Heart left ventricle (tissue), 16 donors: ENCODE data around the gene KIFAP3. TPM values are rescaled to one million over a fixed set of nuclear protein-coding genes. Genes with fewer than 3 reads are reported as not detected.
A peak's percentile ranks its signal among the peaks of the same experiment; 100 is the strongest.

ENCODE experiments used
- ATAC-seq, 4 donors: fragments of 200-7000 bp; cut with Tn5 transposase; one replicate each; pipeline ENCODE4 v1.9.1; 2020 to 2022; ENCODE audit warnings: moderate library complexity in 4 of 4, mild to moderate bottlenecking in 3 of 4, moderate number of reproducible peaks in 1 of 4
- DNase-seq, 5 donors: peaks; one replicate each; pipeline ENCODE4 v3.0.0-alpha.2; 2020
- H3K27ac ChIP-seq, 12 donors: fragments of 200-600 bp; sonication (generic) in 4 of 12; one replicate each; pipeline versions ENCODE4 v1.5.0 to v1.8.0; 2016 to 2022; ENCODE audit warnings: mild to moderate bottlenecking in 2 of 12
- H3K27me3 ChIP-seq, 9 donors: fragments of 200-600 bp; sonication (generic) in 2 of 9; one replicate each; pipeline versions ENCODE4 v1.5.1 to v1.8.0; 2016 to 2022; ENCODE audit warnings: mild to moderate bottlenecking in 3 of 9
- H3K36me3 ChIP-seq, 9 donors: fragments of 200-600 bp; sonication (generic) in 2 of 9; one replicate each; pipeline versions ENCODE4 v1.5.0 to v1.8.0; 2018 to 2022; ENCODE audit warnings: mild to moderate bottlenecking in 2 of 9
- H3K4me1 ChIP-seq, 12 donors: fragments of 200-600 bp; sonication (generic) in 4 of 12; one replicate each; pipeline versions ENCODE4 v1.5.0 to v1.8.0; 2016 to 2022; ENCODE audit warnings: mild to moderate bottlenecking in 3 of 12
- H3K4me3 ChIP-seq, 12 donors: fragments of 200-600 bp; sonication (generic) in 4 of 12; one replicate each; pipeline versions ENCODE4 v1.5.0 to v1.8.0; 2017 to 2022; ENCODE audit warnings: mild to moderate bottlenecking in 9 of 12, moderate library complexity in 4 of 12
- H3K9me3 ChIP-seq, 12 donors: fragments of 200-600 bp; sonication (generic) in 4 of 12; one replicate each; pipeline versions ENCODE4 v1.5.0 to v1.8.0; 2016 to 2022; ENCODE audit warnings: mild to moderate bottlenecking in 1 of 12
- POLR2A ChIP-seq, 2 donors: fragments of 450-650 bp; IDR thresholded peaks; one replicate each; pipeline ENCODE4 v1.6.1; 2017; ENCODE audit warnings: antibody characterized with exemption in 2 of 2, mild to moderate bottlenecking in 2 of 2, moderate library complexity in 2 of 2
- WGBS, 4 donors: extraction: QIAGEN DNeasy Blood & Tissue Kit in 2 of 4; methylation state at CpG; one replicate each; pipeline versions ENCODE4 v1.1.5 to v1.1.7; 2013 to 2018; 5-methylcytosine and 5-hydroxymethylcytosine counted together
- intact Hi-C, 10 donors: fragments of 100-400 bp; cut with DNase I; formaldehyde crosslinking; loops; one replicate each; pipeline versions ENCODE4 v1.11.1 to v1.14.2; 2022
- polyA plus RNA-seq, 2 donors: library from polyadenylated mRNA; stranded (reverse); fragments of 200-250 nt; gene quantifications; one replicate each; pipeline ENCODE4 v1.2.3, GENCODE V29; 2013
- total RNA-seq, 9 donors: library from RNA; depleted of rRNA in 2 of 9; stranded (reverse); fragments of >200 nt in 2 of 9; fragmentation: NEBNext Ultra II Directional in 3 of 9; extraction: Animal tissue kit (Norgen Biotek cat#: 25700) in 3 of 9; gene quantifications; one replicate each; pipeline versions ENCODE4 v1.1.0 to v1.2.4, GENCODE V29; 2016 to 2023
- TF ChIP-seq, protein P1 (sequence below), 12 donors: fragments of 200-600 bp; sonication (generic) in 4 of 12; IDR thresholded peaks; one replicate each; pipeline versions ENCODE4 v1.5.0 to v1.8.0; 2018 to 2022; ENCODE audit warnings: antibody characterized with exemption in 12 of 12, mild to moderate bottlenecking in 5 of 12
- donor health status: ischemic (EF 13 %, LVEDD 7.1; RV severe dilation, severe dysfunction).
- donor health status: healthy with polysubstance abuse.
- donor health status: DM: no; HTN: yes; CAD: no.
- donor health status: DM: no; HTN: no; CAD: no.
- donor health status: ischemic (EF 25% LVEDD 6.9; RV normal size, moderate dysfunction).
- donor health status: ischemic (EF 25% LVEDD 5.7; RV mildly dilated, moderate dysfunction).
- donor health status: healthy.
- donor health status: DM: yes; HTN: yes; CAD: no.
- donor health status: ischemic (EF 35%, LVEDD 5.7; RV mildly dilated, moderate dysfunction).
- donor health status: nonischemic (EF 11% LVEDD 7.7; RV severe dilation, severe dysfunction).
- donor health status: DM: yes; HTN: yes; CAD: no.
- donor health status: PGD.
- donor health status: ischemic (EF 29% LVEDD 5.4; RV normal size, mild dysfunction).
- donor health status: nonischemic (EF 23%, LVEDD 6.1; RV moderate dilation, normal function).

The KIFAP3 gene
- total and polyA plus RNA-seq, 11 donors = 14.0 to 75.0 (median 53.5) TPM

DNA sequence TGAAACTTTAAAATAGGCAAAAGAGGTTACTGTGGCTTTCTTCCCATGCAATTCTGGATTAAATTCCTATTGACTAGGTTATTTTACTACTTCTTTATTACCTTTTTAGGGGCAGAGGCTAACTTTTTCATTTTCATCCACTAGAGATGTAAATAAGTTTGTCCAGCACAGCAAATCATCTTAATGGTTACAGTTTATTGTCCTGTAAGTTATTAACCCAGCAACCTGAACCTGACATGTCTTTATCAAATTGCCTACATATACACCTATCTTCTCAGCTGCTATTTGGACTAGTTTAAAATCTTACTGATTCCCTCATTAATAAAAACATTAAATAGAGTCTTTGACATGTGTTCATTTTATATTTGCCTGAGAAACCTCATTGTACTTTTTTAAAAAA, 173.9 kb downstream of the KIFAP3 start:
- intact Hi-C loops = no loop called here
- H3K27ac ChIP-seq = no peak overlapping the region
- TF ChIP-seq, protein P1, sequence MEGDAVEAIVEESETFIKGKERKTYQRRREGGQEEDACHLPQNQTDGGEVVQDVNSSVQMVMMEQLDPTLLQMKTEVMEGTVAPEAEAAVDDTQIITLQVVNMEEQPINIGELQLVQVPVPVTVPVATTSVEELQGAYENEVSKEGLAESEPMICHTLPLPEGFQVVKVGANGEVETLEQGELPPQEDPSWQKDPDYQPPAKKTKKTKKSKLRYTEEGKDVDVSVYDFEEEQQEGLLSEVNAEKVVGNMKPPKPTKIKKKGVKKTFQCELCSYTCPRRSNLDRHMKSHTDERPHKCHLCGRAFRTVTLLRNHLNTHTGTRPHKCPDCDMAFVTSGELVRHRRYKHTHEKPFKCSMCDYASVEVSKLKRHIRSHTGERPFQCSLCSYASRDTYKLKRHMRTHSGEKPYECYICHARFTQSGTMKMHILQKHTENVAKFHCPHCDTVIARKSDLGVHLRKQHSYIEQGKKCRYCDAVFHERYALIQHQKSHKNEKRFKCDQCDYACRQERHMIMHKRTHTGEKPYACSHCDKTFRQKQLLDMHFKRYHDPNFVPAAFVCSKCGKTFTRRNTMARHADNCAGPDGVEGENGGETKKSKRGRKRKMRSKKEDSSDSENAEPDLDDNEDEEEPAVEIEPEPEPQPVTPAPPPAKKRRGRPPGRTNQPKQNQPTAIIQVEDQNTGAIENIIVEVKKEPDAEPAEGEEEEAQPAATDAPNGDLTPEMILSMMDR (IDR thresholded peaks at IDR 0.05) = no peak
- TF ChIP-seq POLR2A (IDR thresholded peaks at IDR 0.05) = no peak
- no peaks in the 10 kb centered on the region for H3K4me1 ChIP-seq
- H3K4me3 ChIP-seq = no peak overlapping the region
- peaks cover 0 to 25% (median 0%) of the 10 kb centered on the region in 9 donors for H3K27me3 ChIP-seq
- no peak for ATAC-seq
- no peaks in the 10 kb centered on the region for H3K36me3 ChIP-seq
- no peak for DNase-seq
- no peaks in the 10 kb centered on the region for H3K9me3 ChIP-seq

DNA sequence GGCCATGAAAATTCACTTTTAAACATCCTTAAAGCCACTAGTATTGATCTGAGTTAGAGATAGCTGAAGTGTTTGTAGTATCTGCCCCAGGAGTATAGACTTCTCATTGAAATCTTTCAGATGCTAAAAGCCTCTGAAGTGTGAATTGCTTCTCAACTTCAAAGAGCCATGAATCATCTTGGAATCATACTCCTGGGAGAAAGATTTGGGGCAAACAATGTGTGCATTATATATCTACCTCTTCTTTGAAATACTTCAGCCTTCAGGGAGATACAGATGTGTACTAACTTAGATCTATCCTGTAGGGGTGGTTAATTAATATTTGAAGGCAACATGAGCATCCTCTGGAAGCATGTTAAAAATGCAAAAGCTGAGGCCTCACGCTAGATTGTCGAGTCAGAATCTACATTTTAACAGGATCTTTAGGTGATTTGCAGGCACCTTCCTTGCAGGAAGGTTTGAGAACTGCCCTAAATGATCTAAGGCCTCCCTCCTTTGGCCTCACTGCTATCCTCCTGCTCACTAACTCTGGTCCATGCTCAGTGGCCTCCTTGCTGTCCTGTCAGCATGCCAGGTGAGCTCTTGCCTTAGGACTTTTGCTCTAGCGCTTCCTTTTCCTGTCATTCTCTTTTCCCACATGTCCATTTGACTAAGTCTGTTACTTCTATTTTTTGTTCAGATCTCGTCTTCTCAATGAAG, 174.8 kb downstream of the KIFAP3 start:
- 55 to 68% (median 59%) methylated on average over 4 of the region's 4 CpGs for WGBS, 4 donors
- H3K4me3 ChIP-seq = no peak overlapping the region
- intact Hi-C loops = loop anchor here in 2 of 10 donors (10.0 kb wide), 1 partner anchor 175 kb away; the partner anchor contains the start of gene KIFAP3 (in 2 of the 2)
- TF ChIP-seq POLR2A (IDR thresholded peaks at IDR 0.05) = no peak
- TF ChIP-seq, protein P1 (IDR thresholded peaks at IDR 0.05) = no peak
- peaks cover 0 to 3% (median 0%) of the 10 kb centered on the region in 12 donors for H3K4me1 ChIP-seq
- H3K27me3 ChIP-seq = peaks cover 0 to 25% (median 0%) of the 10 kb centered on the region in 9 donors
- no peaks in the 10 kb centered on the region for H3K36me3 ChIP-seq
- no peaks in the 10 kb centered on the region for H3K9me3 ChIP-seq
- no peak overlapping the region for H3K27ac ChIP-seq
- no peak for DNase-seq
- ATAC-seq = no peak

- Histone ChIP-seq H3K27ac (no peak overlapping the region), H3K9me3 (no peaks in the 10 kb centered on the region), H3K36me3 (no peaks in the 10 kb centered on the region), H3K4me1 (peaks cover 0 to 24% (median 16%) of the 10 kb centered on the region in 12 donors), H3K27me3 (peaks cover 0 to 14% (median 0%) of the 10 kb centered on the region in 9 donors), H3K4me3 (no peak overlapping the region)
- DNase-seq (no peak), ATAC-seq (no peak)
- intact Hi-C loops = loop anchor here in 2 of 10 donors (10.0 kb wide), 1 partner anchor 179 kb away; the partner anchor contains the start of gene KIFAP3 (in 2 of the 2)
- no peak for TF ChIP-seq POLR2A (IDR thresholded peaks at IDR 0.05)
- TF ChIP-seq, protein P1 (IDR thresholded peaks at IDR 0.05) = no peak
- WGBS, 4 donors = 84 to 87% (median 86%) methylated on average over 4 of the region's 4 CpGs
Observed at GRCh38 chr1:169896013-169896412, 178.5 kb downstream of the KIFAP3 start.

DNA sequence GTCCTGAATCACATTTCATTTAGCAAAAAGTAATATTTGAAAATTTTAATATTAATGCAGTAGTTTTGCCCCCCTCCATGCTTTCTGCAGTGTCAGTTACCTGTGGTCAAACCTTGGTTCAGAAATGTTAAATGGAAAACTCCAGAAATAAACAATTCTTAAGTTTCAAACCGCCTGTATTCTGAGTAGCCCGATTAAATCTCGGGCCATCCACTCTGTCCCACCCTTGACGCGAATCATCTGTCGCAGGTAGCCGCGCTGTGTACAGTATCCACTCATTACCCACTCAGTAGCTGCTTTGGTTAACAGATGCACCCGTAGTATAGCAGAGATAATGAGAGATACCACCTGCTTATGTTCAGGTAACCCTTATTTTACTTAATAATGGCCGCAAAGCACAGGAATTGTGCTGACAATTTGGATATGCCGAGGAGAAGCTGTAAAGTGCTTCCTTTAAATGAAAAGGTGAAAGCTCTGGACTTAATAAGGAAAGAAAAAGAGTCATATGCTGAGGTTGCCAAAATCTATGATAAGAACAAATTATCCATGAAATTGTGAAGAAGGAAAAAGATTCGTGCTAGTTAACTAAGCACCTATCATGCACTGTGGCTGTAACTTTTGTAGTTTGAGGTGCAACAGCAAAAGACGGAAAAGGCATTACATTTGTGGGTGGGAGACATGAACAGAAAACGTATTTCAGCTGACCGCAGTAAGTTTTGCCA, 179.9 kb downstream of the KIFAP3 start:
- DNase-seq (no peak), ATAC-seq (no peak)
- TF ChIP-seq, protein P1 (IDR thresholded peaks at IDR 0.05) = no peak
- no peak for TF ChIP-seq POLR2A (IDR thresholded peaks at IDR 0.05)
- H3K27me3 ChIP-seq = peaks cover 0 to 6% (median 0%) of the 10 kb centered on the region in 9 donors
- peaks cover 0 to 38% (median 18%) of the 10 kb centered on the region in 12 donors for H3K4me1 ChIP-seq
- H3K4me3 ChIP-seq = peak overlapping the region; percentile 78 to 99 (median 94)
- H3K36me3 ChIP-seq = no peaks in the 10 kb centered on the region
- WGBS, 4 donors = 38 to 40% (median 38%) methylated on average over 15 of the region's 15 CpGs
- H3K9me3 ChIP-seq = no peaks in the 10 kb centered on the region
- intact Hi-C loops = loop anchor here in 3 of 10 donors (5.0 to 10.0 kb wide), 3 partner anchors 102 to 180 kb away; partner anchors contain the start of genes KIFAP3 (in 3 of the 3) and METTL18 (in 1 of the 3)
- peak overlapping the region; percentile 94 to 100 (median 97) for H3K27ac ChIP-seq
